ENCODE data around the gene FAM81B. TPM values are rescaled to one million over a fixed set of nuclear protein-coding genes. Genes with fewer than 3 reads are reported as not detected.

The FAM81B gene
- total RNA-seq, 1 experiment from 2014 or later: not detected

- DNase-seq (ENCODE audit: low spot score): no peak
- no peak for TF ChIP-seq EZH2 (IDR thresholded peaks at IDR 0.05; ENCODE audit: borderline replicate concordance, low read depth, low read length, poor library complexity, severe bottlenecking)
- no peak for TF ChIP-seq CTCF (conservative IDR thresholded peaks at IDR 0.05; ENCODE audit: low read depth, low read length)
- H3K4me1 ChIP-seq (ENCODE audit: insufficient read depth, low read length, poor library complexity, severe bottlenecking): no peaks in the 10 kb centered on the region
- POLR2A ChIA-PET (ENCODE audit: low non-redundant PET): interaction anchor here (0.5 kb wide), 1 partner anchor 445 kb away, joined by 10 read pairs; no protein-coding TSS in a partner anchor
- peaks cover 64% of the 10 kb centered on the region for H3K36me3 ChIP-seq (ENCODE audit: insufficient read depth, low read length, poor library complexity, severe bottlenecking)
- intact Hi-C loops (cut with micrococcal nuclease; ENCODE audit: unreplicated experiment): no loop called here
- CTCF ChIA-PET: no interaction called here
- no TSS peak for BruUV-seq (replicated peaks)
- H3K27me3 ChIP-seq (replicated peaks; ENCODE audit: insufficient read depth, low read depth, low read length, poor library complexity): no peaks in the 10 kb centered on the region
- no peak overlapping the region for H3K27ac ChIP-seq (ENCODE audit: low read depth, low read length, poor library complexity, severe bottlenecking)
- no peak overlapping the region for H3K4me3 ChIP-seq (ENCODE audit: low read depth, low read length, poor library complexity, severe bottlenecking)
- H3K9me3 ChIP-seq (ENCODE audit: low read depth, low read length, poor library complexity, severe bottlenecking): peaks cover 20% of the 10 kb centered on the region
Measured at GRCh38 chr5:95486191-95486590, 95.0 kb downstream of the FAM81B start.

DNA sequence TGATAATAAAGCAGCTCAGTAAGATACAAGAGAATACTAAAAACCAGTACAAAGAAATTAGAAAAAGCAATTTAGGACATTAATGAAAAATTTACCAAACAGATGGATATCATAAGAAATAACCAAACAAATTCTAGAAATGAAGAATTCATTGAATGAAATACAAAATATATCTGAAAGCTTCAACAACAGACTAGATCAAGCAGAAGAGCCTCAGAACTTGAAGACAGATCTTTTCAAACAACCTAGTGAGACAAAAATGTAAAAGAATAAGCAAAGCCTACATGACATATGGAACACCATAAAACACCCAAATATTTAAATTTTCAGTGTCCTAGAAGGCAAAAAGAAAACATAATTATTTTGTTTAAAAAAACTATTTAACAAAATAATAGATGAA, 96.7 kb downstream of the FAM81B start:
- POLR2A ChIA-PET (ENCODE audit: low non-redundant PET): no interaction called here
- intact Hi-C loops (cut with micrococcal nuclease; ENCODE audit: unreplicated experiment): no loop called here

More for the DNA sequence above, 96.7 kb downstream of the FAM81B start:
- H3K9me3 ChIP-seq (ENCODE audit: low read depth, low read length, poor library complexity, severe bottlenecking): peaks cover 20% of the 10 kb centered on the region
- CTCF ChIA-PET: no interaction called here
- no peaks in the 10 kb centered on the region for H3K4me1 ChIP-seq (ENCODE audit: insufficient read depth, low read length, poor library complexity, severe bottlenecking)
- no peak overlapping the region for H3K4me3 ChIP-seq (ENCODE audit: low read depth, low read length, poor library complexity, severe bottlenecking)
- DNase-seq (ENCODE audit: low spot score): no peak
- H3K27me3 ChIP-seq (replicated peaks; ENCODE audit: insufficient read depth, low read depth, low read length, poor library complexity): no peaks in the 10 kb centered on the region
- no TSS peak for BruUV-seq (replicated peaks)
- H3K36me3 ChIP-seq (ENCODE audit: insufficient read depth, low read length, poor library complexity, severe bottlenecking): peaks cover 49% of the 10 kb centered on the region
- no peak overlapping the region for H3K27ac ChIP-seq (ENCODE audit: low read depth, low read length, poor library complexity, severe bottlenecking)
- TF ChIP-seq EZH2 (IDR thresholded peaks at IDR 0.05; ENCODE audit: borderline replicate concordance, low read depth, low read length, poor library complexity, severe bottlenecking) (no peak), CTCF (conservative IDR thresholded peaks at IDR 0.05; ENCODE audit: low read depth, low read length) (no peak)

Other genes with a start within 250 kb of the FAM81B start
- gene MCTP1, start 106.3 kb upstream of the FAM81B start, total RNA-seq (2021): 18.1 and 25.8 TPM in 2 replicates
- 91.0 and 92.1 TPM in 2 replicates for gene SKIC3, start 163.6 kb downstream of the FAM81B start, total RNA-seq (2021)
- gene ARSK, start 163.7 kb downstream of the FAM81B start, total RNA-seq (2021): 5.6 and 6.0 TPM in 2 replicates
- 0.13 and 0.15 TPM in 2 replicates for gene GPR150, start 228.7 kb downstream of the FAM81B start, total RNA-seq (2021)

All from A673 (cell line).